ENCODE measurements around the gene ZNF599.
"Not testable (repeated sequence)": the region's sequence is repeated elsewhere in the genome, so short reads cannot be mapped to it uniquely, and the experiment has no call there.

Gene ZNF599

DNA sequence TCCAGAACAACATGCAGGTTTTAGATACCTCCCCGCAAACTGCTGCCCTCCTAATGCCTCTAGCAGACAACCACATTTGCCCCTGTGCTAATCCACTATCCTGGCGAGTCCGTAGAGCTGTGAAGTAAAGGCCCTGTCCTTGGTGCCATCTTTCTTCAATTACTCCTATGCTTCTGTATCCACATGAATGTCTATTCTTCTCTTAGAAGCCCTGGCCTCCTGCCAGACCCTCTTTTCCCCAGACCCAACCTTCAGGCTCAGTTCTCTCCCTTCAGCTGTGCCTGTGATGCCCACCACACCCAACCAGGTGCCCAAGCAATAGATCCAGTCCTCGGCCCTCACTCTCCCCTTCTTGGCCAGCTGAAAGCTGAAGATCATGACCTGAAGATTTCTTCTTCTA is 31.1 kb upstream of the ZNF599 start:
- DNase-seq, result no peak
- Histone ChIP-seq H4K5ac (ENCODE audit: low read length) (no peak overlapping the region), H3K56ac (ENCODE audit: low read length) (no peak overlapping the region), H3K79me1 (ENCODE audit: low read length) (no peaks in the 10 kb centered on the region), H2BK15ac (replicated peaks; ENCODE audit: low read depth) (no peak overlapping the region), H3K36me3 (ENCODE audit: control insufficient read depth, insufficient read depth, low read length) (no peaks in the 10 kb centered on the region), H3K27me3 (ENCODE audit: insufficient read depth, low read length, poor library complexity) (no peaks in the 10 kb centered on the region), H3K9ac (ENCODE audit: low read length) (no peak overlapping the region), H2AK5ac (ENCODE audit: low read length) (no peak overlapping the region), H3K18ac (ENCODE audit: low read length) (no peak overlapping the region), H3K4me2 (ENCODE audit: low read length) (no peak overlapping the region), H3K4ac (ENCODE audit: low read depth, low read length) (no peak overlapping the region), H3K4me3 (ENCODE audit: low read length) (no peak overlapping the region), H3K23ac (ENCODE audit: low read length) (no peak overlapping the region), H2BK120ac (ENCODE audit: low read depth, low read length) (no peak overlapping the region), H4K8ac (ENCODE audit: low read depth, low read length) (no peak overlapping the region), H2BK5ac (ENCODE audit: low read length) (no peak overlapping the region), H3K4me1 (ENCODE audit: control insufficient read depth, low read depth, low read length) (no peaks in the 10 kb centered on the region), H3K79me2 (ENCODE audit: control insufficient read depth, insufficient read depth, low read length) (no peaks in the 10 kb centered on the region), H3K27ac (ENCODE audit: low read depth, low read length) (no peak overlapping the region)
- WGBS (ENCODE audit: extremely low coverage, insufficient coverage, low lambda C conversion rate), result no CpG with 5 or more reads among the region's 4 CpGs

DNA sequence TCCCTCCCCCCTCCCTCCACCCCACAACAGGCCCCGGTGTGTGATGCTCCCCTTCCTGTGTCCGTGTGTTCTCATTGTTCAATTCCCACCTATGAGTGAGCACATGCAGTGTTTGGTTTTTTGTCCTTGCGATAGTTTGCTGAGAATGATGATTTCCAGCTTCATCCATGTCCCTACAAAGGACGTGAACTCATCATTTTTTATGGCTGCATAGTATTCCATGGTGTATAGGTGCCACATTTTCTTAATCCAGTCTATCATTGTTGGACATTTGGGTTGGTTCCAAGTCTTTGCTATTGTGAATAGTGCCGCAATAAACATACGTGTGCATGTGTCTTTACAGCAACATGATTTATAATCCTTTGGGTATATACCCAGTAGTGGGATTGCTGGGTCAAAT is 23.9 kb upstream of the ZNF599 start:
- not testable (repeated sequence) for H2BK15ac ChIP-seq (replicated peaks; ENCODE audit: low read depth); H3K56ac ChIP-seq (ENCODE audit: low read length); H3K79me1 ChIP-seq (ENCODE audit: low read length); H3K4me2 ChIP-seq (ENCODE audit: low read length); H3K36me3 ChIP-seq (ENCODE audit: control insufficient read depth, insufficient read depth, low read length); H2BK120ac ChIP-seq (ENCODE audit: low read depth, low read length); H4K5ac ChIP-seq (ENCODE audit: low read length); H3K4ac ChIP-seq (ENCODE audit: low read depth, low read length); H2BK5ac ChIP-seq (ENCODE audit: low read length); H3K4me3 ChIP-seq (ENCODE audit: low read length); H3K9ac ChIP-seq (ENCODE audit: low read length); H3K18ac ChIP-seq (ENCODE audit: low read length); H2AK5ac ChIP-seq (ENCODE audit: low read length); DNase-seq; H3K4me1 ChIP-seq (ENCODE audit: control insufficient read depth, low read depth, low read length); H3K23ac ChIP-seq (ENCODE audit: low read length); H3K27me3 ChIP-seq (ENCODE audit: insufficient read depth, low read length, poor library complexity); H4K8ac ChIP-seq (ENCODE audit: low read depth, low read length); H3K27ac ChIP-seq (ENCODE audit: low read depth, low read length); H3K79me2 ChIP-seq (ENCODE audit: control insufficient read depth, insufficient read depth, low read length)
- WGBS (ENCODE audit: extremely low coverage, insufficient coverage, low lambda C conversion rate), result no CpG with 5 or more reads among the region's 6 CpGs

DNA sequence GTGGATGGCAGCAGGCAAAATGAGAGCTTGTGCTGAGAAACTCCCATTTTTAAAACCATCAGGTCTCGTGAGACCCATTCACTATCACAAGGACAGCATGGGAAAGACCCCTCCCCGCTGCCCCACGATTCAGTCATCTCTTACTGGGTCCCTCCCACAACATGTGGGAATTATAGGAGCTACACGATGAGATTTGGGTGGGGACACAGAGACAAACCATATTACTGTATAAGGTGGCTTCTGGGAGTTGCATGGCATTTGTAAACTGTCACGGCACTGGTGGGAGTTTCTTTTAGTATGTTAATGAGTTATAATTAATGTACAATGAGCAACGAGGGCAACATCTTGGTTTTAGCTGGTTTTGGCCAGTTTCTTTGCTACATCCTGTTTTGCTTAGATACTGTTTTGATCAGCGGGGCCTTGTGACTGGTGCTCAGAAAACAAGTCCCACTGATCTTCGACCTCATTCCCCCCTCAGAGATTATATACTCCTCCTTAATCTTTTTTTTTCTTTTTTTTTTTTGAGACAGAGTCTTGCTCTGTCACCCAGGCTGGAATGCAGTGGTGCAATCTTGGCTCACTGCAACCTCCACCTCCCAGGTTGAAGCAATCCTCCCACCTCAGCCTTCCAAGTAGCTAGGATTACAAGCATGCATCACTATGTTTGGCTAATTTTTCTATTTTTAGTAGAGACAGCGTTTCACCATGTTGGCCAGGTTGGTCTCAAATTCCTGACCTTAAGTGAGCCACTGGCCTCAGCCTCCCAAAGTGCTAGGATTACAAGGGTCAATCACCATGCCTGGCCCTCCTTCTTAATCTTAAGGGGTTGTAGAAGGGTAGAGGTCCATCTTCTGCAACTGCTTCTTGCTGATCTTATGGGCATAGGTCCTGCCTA is 21.3 kb upstream of the ZNF599 start:
- Histone ChIP-seq H3K27me3 (ENCODE audit: insufficient read depth, low read length, poor library complexity) (no peaks in the 10 kb centered on the region), H3K23ac (ENCODE audit: low read length) (no peak overlapping the region), H2BK5ac (ENCODE audit: low read length) (no peak overlapping the region), H3K27ac (ENCODE audit: low read depth, low read length) (no peak overlapping the region), H2BK120ac (ENCODE audit: low read depth, low read length) (no peak overlapping the region), H4K8ac (ENCODE audit: low read depth, low read length) (no peak overlapping the region), H3K79me1 (ENCODE audit: low read length) (no peaks in the 10 kb centered on the region), H2AK5ac (ENCODE audit: low read length) (no peak overlapping the region), H4K5ac (ENCODE audit: low read length) (no peak overlapping the region), H3K4ac (ENCODE audit: low read depth, low read length) (no peak overlapping the region), H2BK15ac (replicated peaks; ENCODE audit: low read depth) (no peak overlapping the region), H3K18ac (ENCODE audit: low read length) (no peak overlapping the region), H3K56ac (ENCODE audit: low read length) (no peak overlapping the region), H3K4me3 (ENCODE audit: low read length) (no peak overlapping the region), H3K36me3 (ENCODE audit: control insufficient read depth, insufficient read depth, low read length) (no peaks in the 10 kb centered on the region), H3K9ac (ENCODE audit: low read length) (no peak overlapping the region), H3K79me2 (ENCODE audit: control insufficient read depth, insufficient read depth, low read length) (no peaks in the 10 kb centered on the region), H3K4me1 (ENCODE audit: control insufficient read depth, low read depth, low read length) (no peaks in the 10 kb centered on the region), H3K4me2 (ENCODE audit: low read length) (no peak overlapping the region)
- WGBS (ENCODE audit: extremely low coverage, insufficient coverage, low lambda C conversion rate), result no CpG with 5 or more reads among the region's 9 CpGs
- no peak for DNase-seq

DNA sequence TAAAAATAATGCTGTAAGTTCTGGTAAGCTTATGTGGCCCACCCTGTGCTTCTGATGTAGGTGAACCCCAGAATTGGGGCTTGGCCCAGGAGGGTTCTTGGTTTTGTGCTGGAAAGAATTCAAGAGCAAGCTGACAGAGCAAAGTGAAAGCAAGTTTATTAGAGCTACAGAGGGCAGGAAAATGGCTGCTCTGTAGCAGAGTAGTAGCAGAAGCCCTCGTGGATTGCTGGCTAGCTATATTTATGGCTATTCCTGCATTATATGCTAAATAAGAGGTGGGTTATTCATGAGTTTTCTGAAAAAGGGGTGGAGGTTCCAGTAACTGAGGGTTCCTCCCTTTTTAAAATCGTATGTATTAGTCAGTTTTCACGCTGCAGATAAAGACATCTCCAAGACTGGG is 20.6 kb upstream of the ZNF599 start:
- Histone ChIP-seq H2AK5ac (ENCODE audit: low read length) (no peak overlapping the region), H3K27ac (ENCODE audit: low read depth, low read length) (no peak overlapping the region), H3K56ac (ENCODE audit: low read length) (no peak overlapping the region), H2BK5ac (ENCODE audit: low read length) (no peak overlapping the region), H3K23ac (ENCODE audit: low read length) (no peak overlapping the region), H3K27me3 (ENCODE audit: insufficient read depth, low read length, poor library complexity) (no peaks in the 10 kb centered on the region), H3K9ac (ENCODE audit: low read length) (no peak overlapping the region), H4K8ac (ENCODE audit: low read depth, low read length) (no peak overlapping the region), H3K4ac (ENCODE audit: low read depth, low read length) (no peak overlapping the region), H2BK15ac (replicated peaks; ENCODE audit: low read depth) (no peak overlapping the region), H3K79me2 (ENCODE audit: control insufficient read depth, insufficient read depth, low read length) (no peaks in the 10 kb centered on the region), H3K79me1 (ENCODE audit: low read length) (no peaks in the 10 kb centered on the region), H2BK120ac (ENCODE audit: low read depth, low read length) (no peak overlapping the region), H3K4me1 (ENCODE audit: control insufficient read depth, low read depth, low read length) (no peaks in the 10 kb centered on the region), H3K36me3 (ENCODE audit: control insufficient read depth, insufficient read depth, low read length) (no peaks in the 10 kb centered on the region), H3K4me3 (ENCODE audit: low read length) (no peak overlapping the region), H3K4me2 (ENCODE audit: low read length) (no peak overlapping the region), H3K18ac (ENCODE audit: low read length) (no peak overlapping the region), H4K5ac (ENCODE audit: low read length) (no peak overlapping the region)
- DNase-seq, result no peak
- WGBS (ENCODE audit: extremely low coverage, insufficient coverage, low lambda C conversion rate), result no CpG with 5 or more reads among the region's 3 CpGs

DNA sequence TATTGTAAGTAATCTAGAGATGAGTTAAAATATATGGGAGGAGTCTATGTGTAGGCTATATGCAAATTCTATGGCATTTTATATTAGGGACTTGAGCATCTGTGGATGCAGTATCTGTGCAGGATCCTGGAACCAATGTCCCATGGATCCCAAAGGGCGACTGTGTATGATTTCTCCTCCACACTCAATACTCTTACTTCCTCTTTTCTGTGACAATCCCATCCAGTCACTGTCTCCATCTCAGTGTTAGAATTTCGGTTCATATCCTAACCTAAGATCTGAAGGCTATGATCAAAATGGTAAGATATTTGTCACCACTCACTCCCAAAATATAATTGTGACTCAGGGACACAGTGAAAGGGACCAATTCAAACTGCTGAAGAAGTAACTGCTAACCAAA is 15.1 kb upstream of the ZNF599 start:
- H4K5ac ChIP-seq (ENCODE audit: low read length), result no peak overlapping the region
- no peaks in the 10 kb centered on the region for H3K27me3 ChIP-seq (ENCODE audit: insufficient read depth, low read length, poor library complexity)
- no peaks in the 10 kb centered on the region for H3K4me1 ChIP-seq (ENCODE audit: control insufficient read depth, low read depth, low read length)
- H3K4ac ChIP-seq (ENCODE audit: low read depth, low read length), result no peak overlapping the region
- no peak overlapping the region for H3K4me3 ChIP-seq (ENCODE audit: low read length)
- no peak overlapping the region for H4K8ac ChIP-seq (ENCODE audit: low read depth, low read length)
- WGBS (ENCODE audit: extremely low coverage, insufficient coverage, low lambda C conversion rate), result no CpG with 5 or more reads among the region's 2 CpGs
- DNase-seq, result no peak
- no peak overlapping the region for H3K56ac ChIP-seq (ENCODE audit: low read length)
- H3K18ac ChIP-seq (ENCODE audit: low read length), result no peak overlapping the region
- H3K79me2 ChIP-seq (ENCODE audit: control insufficient read depth, insufficient read depth, low read length), result no peaks in the 10 kb centered on the region
- H3K23ac ChIP-seq (ENCODE audit: low read length), result no peak overlapping the region
- no peak overlapping the region for H2BK5ac ChIP-seq (ENCODE audit: low read length)
- no peaks in the 10 kb centered on the region for H3K36me3 ChIP-seq (ENCODE audit: control insufficient read depth, insufficient read depth, low read length)
- no peak overlapping the region for H3K4me2 ChIP-seq (ENCODE audit: low read length)
- no peak overlapping the region for H3K27ac ChIP-seq (ENCODE audit: low read depth, low read length)
- H2BK120ac ChIP-seq (ENCODE audit: low read depth, low read length), result no peak overlapping the region
- no peak overlapping the region for H2BK15ac ChIP-seq (replicated peaks; ENCODE audit: low read depth)
- H2AK5ac ChIP-seq (ENCODE audit: low read length), result no peak overlapping the region
- H3K79me1 ChIP-seq (ENCODE audit: low read length), result no peaks in the 10 kb centered on the region
- no peak overlapping the region for H3K9ac ChIP-seq (ENCODE audit: low read length)

Measured in mesendoderm (in vitro differentiated cells).